ENCODE measurements around the gene OXSR1.
"Not testable (repeated sequence)": the region's sequence is repeated elsewhere in the genome, so short reads cannot be mapped to it uniquely, and the experiment has no call there.

Gene OXSR1

GRCh38 chr3:38169027-38169317, 3.6 kb downstream of the OXSR1 start:
- DNase-seq = no peak

GRCh38 chr3:38170722-38171121, 5.4 kb downstream of the OXSR1 start:
- no peak for DNase-seq

DNA sequence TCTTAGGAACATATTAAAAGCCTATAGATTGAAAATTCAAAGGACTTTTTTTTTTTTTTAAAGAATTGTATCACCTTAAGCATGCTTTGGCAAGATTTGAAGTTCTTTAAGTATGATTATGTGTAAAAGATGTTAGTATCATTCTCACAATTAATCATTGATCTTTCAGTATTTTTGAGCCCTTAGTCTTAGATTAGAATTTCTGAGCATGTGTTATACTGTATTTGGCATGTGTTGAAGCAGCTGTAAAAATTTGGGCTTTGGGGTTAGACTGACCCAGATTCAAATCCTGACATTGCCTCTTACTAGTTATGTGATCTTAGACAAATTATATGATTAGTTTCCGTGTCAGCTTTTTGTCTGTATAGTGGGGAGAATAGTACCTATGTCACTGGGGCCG, 6.3 kb downstream of the OXSR1 start:
- DNase-seq = no peak

GRCh38 chr3:38173834-38174418, 8.6 kb downstream of the OXSR1 start:
- DNase-seq = no peak

DNA sequence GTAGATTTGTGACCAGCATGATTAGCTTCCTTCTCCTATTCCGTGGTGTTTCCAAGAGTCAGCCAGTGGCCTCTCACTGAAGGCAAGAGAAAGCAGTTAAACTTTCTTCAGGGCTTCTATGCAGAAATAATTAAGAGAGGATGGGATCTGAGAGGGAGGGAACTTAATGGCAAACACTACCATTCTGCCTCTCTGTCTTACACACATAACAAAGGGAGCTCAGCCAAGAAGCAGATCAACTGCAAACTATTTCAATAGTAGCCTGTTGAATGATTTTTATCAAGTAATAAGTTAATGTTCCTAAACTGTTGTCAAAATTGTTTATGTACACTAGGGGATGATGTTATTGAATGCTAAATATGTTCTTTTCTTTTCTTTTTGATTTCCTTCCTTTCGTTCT, 11.8 kb downstream of the OXSR1 start:
- no peak for DNase-seq

GRCh38 chr3:38186781-38187180, 21.4 kb downstream of the OXSR1 start:
- DNase-seq = no peak

DNA sequence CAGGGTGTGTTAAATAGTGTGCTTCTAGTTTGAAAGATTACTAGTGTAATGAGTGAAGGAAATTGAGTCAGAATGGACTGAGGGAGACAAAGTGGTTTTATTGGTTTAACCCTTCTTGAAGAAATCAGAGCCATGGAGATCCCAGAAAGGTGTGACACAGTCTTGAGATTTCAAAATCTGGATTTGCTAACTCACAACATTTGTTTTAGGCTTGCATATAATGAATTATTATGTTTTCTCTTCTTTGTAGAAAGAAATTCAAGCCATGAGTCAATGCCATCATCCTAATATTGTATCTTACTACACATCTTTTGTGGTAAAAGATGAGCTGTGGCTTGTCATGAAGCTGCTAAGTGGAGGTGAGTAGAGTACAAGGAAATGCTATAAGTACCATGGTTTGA, 25.1 kb downstream of the OXSR1 start:
- DNase-seq = no peak

DNA sequence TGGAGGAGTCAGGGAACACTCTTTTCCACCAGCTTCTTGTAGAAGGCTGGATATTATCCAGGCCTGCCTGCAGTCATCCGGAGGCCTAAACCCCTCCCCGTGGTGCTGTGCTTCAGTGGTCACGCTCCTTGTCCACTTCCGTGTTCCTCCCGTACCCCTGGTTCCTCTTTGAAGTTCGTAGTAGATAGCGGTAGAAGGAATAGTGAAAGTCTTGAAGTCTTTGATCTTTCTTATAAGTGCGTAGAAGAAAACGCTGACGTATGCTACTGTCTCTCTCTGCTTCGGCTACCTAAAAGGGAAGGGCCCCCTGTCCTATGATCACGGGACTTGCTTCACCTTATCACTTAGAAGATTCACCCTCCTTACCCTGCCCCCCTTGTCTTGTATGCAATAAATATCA, 37.6 kb downstream of the OXSR1 start:
- not testable (repeated sequence) for DNase-seq

DNA sequence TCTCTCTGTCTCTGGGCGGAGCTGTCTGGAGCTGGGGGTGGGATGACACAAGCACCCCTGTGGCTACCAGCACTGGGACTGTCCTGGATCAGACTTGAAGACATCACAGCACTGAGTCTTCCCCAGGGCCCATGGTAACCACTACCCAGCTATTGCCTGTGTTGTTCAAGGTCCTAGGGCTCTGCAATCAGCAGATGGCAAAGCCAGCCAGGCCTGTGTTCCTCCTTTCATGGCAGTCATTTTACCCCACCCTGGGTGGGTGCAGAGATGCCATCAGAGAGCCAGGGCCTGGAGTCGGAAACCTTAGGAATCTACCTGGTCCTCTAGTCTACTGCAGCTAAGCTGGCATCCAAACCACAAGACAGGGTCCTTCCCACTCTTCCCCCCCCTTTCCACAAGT, 38.4 kb downstream of the OXSR1 start:
- no peak for DNase-seq

DNA sequence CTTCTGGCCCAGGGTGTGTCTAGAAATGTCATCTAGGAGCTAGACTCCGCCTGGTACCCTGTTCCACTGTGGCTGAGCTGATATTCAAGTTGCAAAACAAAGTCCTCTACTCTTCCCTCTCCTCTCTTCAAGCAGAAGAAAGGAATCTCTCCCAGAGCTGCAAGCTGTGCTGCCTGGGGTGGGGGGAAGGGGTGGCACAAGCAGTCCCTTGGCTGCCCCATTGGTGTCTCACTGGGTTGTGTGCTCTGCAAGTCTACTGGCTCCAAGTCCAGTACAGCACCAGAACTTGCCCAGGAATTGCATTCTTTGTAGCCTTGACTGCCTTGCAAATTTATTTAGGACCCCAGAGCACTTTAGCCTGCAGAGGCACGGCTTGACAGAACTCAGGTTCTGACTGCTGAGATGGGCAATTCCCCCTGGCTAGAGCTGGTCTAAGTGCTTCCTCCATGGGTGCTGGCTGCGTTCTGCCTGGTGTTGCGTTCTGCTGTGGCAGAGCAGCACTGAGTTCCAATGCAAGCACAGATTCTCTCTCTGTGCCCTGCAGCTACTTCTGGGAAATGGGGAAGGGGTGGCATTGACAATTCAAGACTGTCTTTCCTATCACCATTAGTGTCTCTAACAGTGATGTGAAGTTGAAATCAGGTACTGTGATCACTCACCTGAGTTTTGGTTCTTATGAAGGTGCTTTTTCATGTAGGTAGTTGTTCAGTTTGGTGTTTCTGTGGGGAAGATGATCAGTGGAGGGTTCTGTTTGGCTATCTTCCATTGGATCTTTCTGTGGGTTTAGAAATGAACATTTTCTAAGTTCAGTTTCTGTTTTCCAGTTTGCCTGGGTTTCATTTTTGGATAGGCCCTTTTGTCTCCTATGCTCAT, 39.5 kb downstream of the OXSR1 start:
- DNase-seq = no peak

DNA sequence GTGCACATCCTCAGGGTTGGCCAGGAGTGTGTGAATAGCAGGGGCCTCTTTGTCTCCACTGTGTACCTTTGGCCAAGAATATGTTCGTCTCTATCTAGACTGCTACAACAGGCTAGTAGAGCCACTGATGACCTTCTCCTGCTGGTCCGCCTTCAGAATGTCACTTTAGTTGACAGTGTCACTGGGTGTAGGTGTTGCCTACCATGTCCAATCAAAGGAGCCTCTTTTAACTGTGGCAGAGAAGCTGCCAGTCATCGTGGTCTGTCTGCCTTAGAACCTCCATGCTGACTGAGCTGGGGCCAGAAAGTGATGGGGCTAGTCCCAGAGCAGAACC, 40.1 kb downstream of the OXSR1 start:
- no peak for DNase-seq

- no peak for DNase-seq
Observed at GRCh38 chr3:38207254-38208003, 42.1 kb downstream of the OXSR1 start.

GRCh38 chr3:38210141-38210757, 44.9 kb downstream of the OXSR1 start:
- no peak for DNase-seq

GRCh38 chr3:38212141-38212540, 46.8 kb downstream of the OXSR1 start:
- no peak for DNase-seq

- no peak for DNase-seq
Observed at GRCh38 chr3:38214560-38214959, 49.2 kb downstream of the OXSR1 start.

- DNase-seq = no peak
Observed at GRCh38 chr3:38219609-38220197, 54.4 kb downstream of the OXSR1 start.

DNA sequence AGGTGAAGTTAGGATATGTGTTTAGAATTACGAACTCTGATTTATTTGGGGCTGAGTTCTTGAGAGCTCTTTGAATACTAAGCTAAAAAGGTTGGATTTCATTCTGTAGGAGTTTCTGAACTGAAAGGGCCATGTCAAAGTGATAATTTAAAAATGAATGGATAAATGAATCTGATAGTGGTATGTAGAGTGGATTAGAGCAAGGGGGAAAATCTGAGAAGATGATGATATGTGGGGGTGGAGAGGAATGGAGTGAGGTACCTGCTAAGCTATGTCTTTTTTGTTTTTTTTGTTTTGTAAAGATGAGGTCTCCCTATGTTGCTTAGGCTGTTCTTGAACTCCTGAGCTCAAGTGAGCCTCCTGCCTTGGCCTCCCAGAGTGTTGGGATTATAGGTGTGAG, 55.7 kb downstream of the OXSR1 start:
- no peak for DNase-seq

DNA sequence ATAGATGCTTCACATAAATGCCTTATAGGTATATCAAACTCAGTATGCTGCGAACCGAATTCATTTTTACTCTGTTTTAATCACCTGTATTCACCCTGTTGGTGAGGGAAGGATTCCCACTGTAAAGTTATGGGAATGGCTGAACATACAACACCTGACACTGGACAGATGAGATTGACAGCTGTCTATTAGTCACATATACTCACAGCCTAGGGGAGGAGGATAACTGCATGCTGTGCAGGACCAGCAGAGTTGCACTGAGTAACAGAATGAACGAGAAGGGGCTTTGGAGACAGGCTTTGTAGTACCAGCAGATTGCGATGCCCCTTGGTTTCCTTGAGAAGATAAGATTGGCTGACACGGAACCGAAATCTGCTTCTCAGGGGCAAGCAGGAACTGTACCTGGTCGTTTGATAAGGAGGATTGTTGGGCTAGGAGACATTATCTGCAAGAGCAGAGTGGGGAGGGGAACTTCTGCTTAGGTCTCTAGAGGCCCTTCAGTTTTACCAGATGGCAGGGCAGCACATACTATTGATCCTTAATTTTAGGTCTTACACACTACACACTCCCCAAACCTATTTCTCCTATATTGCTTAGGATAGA, 56.8 kb downstream of the OXSR1 start:
- DNase-seq = no peak

DNA sequence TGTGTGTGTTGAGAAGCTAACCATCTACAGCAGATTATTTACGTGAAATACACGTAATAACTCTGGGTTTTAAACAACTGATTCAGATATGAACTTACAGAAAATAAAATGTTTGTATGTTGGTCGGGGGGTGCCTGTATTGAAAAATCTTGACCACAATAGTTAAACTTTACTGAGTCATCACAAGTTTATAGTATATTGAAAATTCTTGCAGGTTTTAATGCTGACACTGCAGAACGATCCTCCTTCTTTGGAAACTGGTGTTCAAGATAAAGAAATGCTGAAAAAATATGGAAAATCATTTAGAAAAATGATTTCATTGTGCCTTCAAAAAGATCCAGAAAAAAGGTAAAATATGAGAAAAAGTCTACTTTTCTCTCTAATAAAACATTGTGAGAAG, 59.0 kb downstream of the OXSR1 start:
- DNase-seq = no peak

DNA sequence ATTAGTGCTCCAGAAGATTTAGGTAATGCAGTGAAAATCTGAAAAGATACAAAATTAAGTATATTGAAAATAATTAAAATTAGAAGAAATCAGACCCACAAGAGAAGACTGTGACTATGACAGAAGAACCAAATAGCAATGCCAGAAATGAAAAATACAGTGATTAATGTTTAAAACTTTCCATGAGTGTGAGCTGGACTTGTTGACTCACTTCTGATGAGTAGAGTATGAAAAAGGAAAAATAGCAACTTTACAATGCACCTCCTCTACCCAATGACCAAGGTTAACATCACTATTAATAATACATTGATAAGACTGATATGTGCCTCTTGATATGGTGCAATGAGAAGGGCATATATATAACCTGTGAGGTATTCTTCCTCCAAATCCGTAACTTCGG, 60.9 kb downstream of the OXSR1 start:
- DNase-seq = no peak

GRCh38 chr3:38227989-38228388, 62.7 kb downstream of the OXSR1 start:
- no peak for DNase-seq

DNA sequence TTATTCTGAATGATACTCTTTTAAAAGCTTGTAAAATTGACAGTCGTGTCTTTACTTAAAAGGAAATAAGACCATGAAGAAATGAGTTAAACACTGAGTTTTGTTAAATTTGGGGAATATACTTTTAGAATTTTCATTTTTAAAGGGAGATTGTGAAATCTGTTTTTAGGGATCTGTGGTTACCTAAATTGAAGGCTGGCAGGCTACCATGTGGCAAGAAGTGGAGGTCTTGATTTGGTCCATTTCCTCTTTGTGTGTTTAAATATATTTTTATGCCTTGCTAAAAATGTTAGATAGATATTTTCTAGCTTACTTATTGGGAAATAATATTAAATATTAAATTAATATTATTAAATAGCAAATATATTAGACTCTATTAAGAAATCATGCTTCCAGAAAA, 63.7 kb downstream of the OXSR1 start:
- DNase-seq = no peak

GRCh38 chr3:38232701-38233100, 67.4 kb downstream of the OXSR1 start:
- DNase-seq = no peak

All from retina (tissue), 1 donor.